Peyer's patch (tissue), 4 donors: Measurements from ENCODE around the gene TRIB2. TPM values are rescaled to one million over a fixed set of nuclear protein-coding genes. Genes with fewer than 3 reads are reported as not detected.

Source experiments
- DNase-seq, 3 donors: peaks; one replicate each; pipeline ENCODE4 v3.0.0-alpha.2; 2017 to 2019
- H3K27ac ChIP-seq, 4 donors: fragments of 200-600 bp; sonication (generic); one replicate each; pipeline ENCODE4 v1.5.1; 2016 to 2019
- H3K27me3 ChIP-seq, 2 donors: fragments of 200-600 bp; sonication (generic); one replicate each; pipeline ENCODE4 v1.5.1; 2019
- H3K36me3 ChIP-seq, 3 donors: fragments of 200-600 bp; sonication (generic); one replicate each; pipeline ENCODE4 v1.5.1; 2016 to 2019
- H3K4me1 ChIP-seq, 4 donors: fragments of 200-600 bp; sonication (generic); one replicate each; pipeline ENCODE4 v1.5.1; 2016 to 2019
- H3K4me3 ChIP-seq, 4 donors: fragments of 200-600 bp; sonication (generic); 1 replicate in 3 of 4; 2 replicates in 1 of 4; pipeline ENCODE4 v1.5.1; 2016 to 2019; ENCODE audit warnings: mild to moderate bottlenecking in 1 of 4
- H3K9me3 ChIP-seq, 4 donors: fragments of 200-600 bp; sonication (generic); one replicate each; pipeline ENCODE4 v1.5.1; 2016 to 2019; ENCODE audit warnings: mild to moderate bottlenecking in 1 of 4
- CTCF ChIP-seq, 6 experiments: fragments of 450-650 bp in 4 of 6; fragments of 200-600 bp in 2 of 6; sonication (generic) in 1 of 6; IDR thresholded peaks; one replicate each; pipeline ENCODE4 v1.5.1; 2017 to 2019; ENCODE audit warnings: antibody characterized with exemption in 6 of 6, mild to moderate bottlenecking in 3 of 6, moderate library complexity in 1 of 6
- POLR2A ChIP-seq, 2 donors: fragments of 450-650 bp; IDR thresholded peaks; one replicate each; pipeline ENCODE4 v1.5.1; 2017; ENCODE audit warnings: antibody characterized with exemption in 2 of 2, mild to moderate bottlenecking in 2 of 2, moderate library complexity in 2 of 2
- total RNA-seq, 4 donors: library from RNA; depleted of rRNA; stranded (reverse); fragments of >200 nt; gene quantifications; one replicate each; pipeline ENCODE4 v1.1.0, GENCODE V29; 2016

The TRIB2 gene
- total RNA-seq, 4 donors from 2014 or later, result 6.8 to 58.6 (median 12.6) TPM

- no peak overlapping the region for H3K4me3 ChIP-seq
Measured at GRCh38 chr2:12764075-12764730, 47.5 kb downstream of the TRIB2 start.

GRCh38 chr2:12764849-12765605 lies 48.3 kb downstream of the TRIB2 start:
- no peak for DNase-seq
- no peak overlapping the region for H3K27ac ChIP-seq
- TF ChIP-seq POLR2A (IDR thresholded peaks at IDR 0.05) (no peak), CTCF (IDR thresholded peaks at IDR 0.05) (no peak)
- no peaks in the 10 kb centered on the region for H3K27me3 ChIP-seq
- H3K36me3 ChIP-seq, result no peaks in the 10 kb centered on the region
- no peak overlapping the region for H3K4me3 ChIP-seq
- no peaks in the 10 kb centered on the region for H3K9me3 ChIP-seq
- H3K4me1 ChIP-seq, result no peaks in the 10 kb centered on the region

More at GRCh38 chr2:12764075-12764730, 47.5 kb downstream of the TRIB2 start:
- Histone ChIP-seq H3K4me1 (no peaks in the 10 kb centered on the region), H3K36me3 (no peaks in the 10 kb centered on the region), H3K9me3 (no peaks in the 10 kb centered on the region), H3K27ac (no peak overlapping the region), H3K27me3 (no peaks in the 10 kb centered on the region)
- no peak for DNase-seq
- no peak for TF ChIP-seq POLR2A (IDR thresholded peaks at IDR 0.05)
- no peak for TF ChIP-seq CTCF (IDR thresholded peaks at IDR 0.05)

- no peak for TF ChIP-seq POLR2A (IDR thresholded peaks at IDR 0.05)
- no peak for TF ChIP-seq CTCF (IDR thresholded peaks at IDR 0.05)
- no peaks in the 10 kb centered on the region for H3K27me3 ChIP-seq
- H3K9me3 ChIP-seq, result no peaks in the 10 kb centered on the region
- no peaks in the 10 kb centered on the region for H3K36me3 ChIP-seq
- H3K4me3 ChIP-seq, result no peak overlapping the region
- no peaks in the 10 kb centered on the region for H3K4me1 ChIP-seq
- DNase-seq, result no peak
- no peak overlapping the region for H3K27ac ChIP-seq
Measured at GRCh38 chr2:12766421-12766879, 49.7 kb downstream of the TRIB2 start.

GRCh38 chr2:12767541-12767940 lies 50.8 kb downstream of the TRIB2 start:
- H3K9me3 ChIP-seq, result no peaks in the 10 kb centered on the region
- H3K4me1 ChIP-seq, result no peaks in the 10 kb centered on the region
- no peak overlapping the region for H3K27ac ChIP-seq
- no peaks in the 10 kb centered on the region for H3K36me3 ChIP-seq
- no peaks in the 10 kb centered on the region for H3K27me3 ChIP-seq
- TF ChIP-seq CTCF (IDR thresholded peaks at IDR 0.05), result no peak
- DNase-seq, result no peak
- no peak overlapping the region for H3K4me3 ChIP-seq

GRCh38 chr2:12767996-12768624 lies 51.4 kb downstream of the TRIB2 start:
- H3K4me1 ChIP-seq, result no peaks in the 10 kb centered on the region

More at GRCh38 chr2:12767996-12768624, 51.4 kb downstream of the TRIB2 start:
- H3K9me3 ChIP-seq, result no peaks in the 10 kb centered on the region
- no peaks in the 10 kb centered on the region for H3K27me3 ChIP-seq
- H3K27ac ChIP-seq, result no peak overlapping the region
- no peak overlapping the region for H3K4me3 ChIP-seq
- H3K36me3 ChIP-seq, result no peaks in the 10 kb centered on the region
- TF ChIP-seq CTCF (IDR thresholded peaks at IDR 0.05), result no peak
- TF ChIP-seq POLR2A (IDR thresholded peaks at IDR 0.05), result no peak
- DNase-seq, result no peak
